SK-N-SH (cell line): ENCODE results near the gene NOC2L. TPM values are rescaled to one million over a fixed set of nuclear protein-coding genes. Genes with fewer than 3 reads are reported as not detected.

Experiments used
- CTCF ChIA-PET: fragments of 300-600, 350-600 bp; formaldehyde crosslinking; extraction: SDS; loops from one replicate; lab custom pipeline; 2021; lab: Yijun Ruan, JAX
- POLR2A ChIA-PET: fragments of 350-600 bp; sonication (Branson Sonifier 250); formaldehyde crosslinking; extraction: SDS; loops from one replicate; lab custom pipeline; 2020; ENCODE audit warnings: antibody characterized with exemption, inconsistent platforms; lab: Yijun Ruan, JAX
- DNase-seq: peaks from one replicate; pipeline ENCODE4 v3.0.0; 2012
- H2AFZ ChIP-seq: fragments of 200-600 bp; sonication (generic); 2 replicates; pipeline ENCODE4 v1.8.1; 2016; ENCODE audit warnings: antibody characterized with exemption, mild to moderate bottlenecking, low read depth
- H3F3A ChIP-seq: fragments of 200-600 bp; sonication (generic); replicated peaks from 2 replicates; pipeline ENCODE3; 2016; ENCODE audit warnings: antibody characterized with exemption, mild to moderate bottlenecking; ENCODE audit not compliant: insufficient read depth
- H3K27ac ChIP-seq, 2 experiments: fragments of 200-500 bp in 1 of 2; fragments of 200-600 bp in 1 of 2; sonication (Bioruptor generic) in 1 of 2; sonication (generic), shearing (Covaris generic) in 1 of 2; 2 replicates each; pipeline versions ENCODE4 v1.5.1 to v1.6.1; 2014 to 2016; ENCODE audit warnings: low read depth in 2 of 2, inconsistent platforms in 1 of 2, low read length in 1 of 2, mild to moderate bottlenecking in 1 of 2, mixed read lengths in 1 of 2
- H3K27me3 ChIP-seq: fragments of 200-600 bp; sonication (generic), shearing (Covaris generic); 2 replicates; pipeline ENCODE4 v1.6.1; 2016; ENCODE audit warnings: mixed run types; ENCODE audit not compliant: insufficient read depth
- H3K36me3 ChIP-seq, 2 experiments: fragments of 200-500 bp in 1 of 2; fragments of 200-600 bp in 1 of 2; sonication (Bioruptor generic) in 1 of 2; sonication (generic) in 1 of 2; replicated peaks in 1 of 2; 2 replicates each; pipeline versions ENCODE3 to v1.5.1; 2014 to 2016; ENCODE audit warnings: low read length in 1 of 2, mild to moderate bottlenecking in 1 of 2; ENCODE audit not compliant: insufficient read depth in 2 of 2, control insufficient read depth in 1 of 2
- H3K4me1 ChIP-seq, 2 experiments: fragments of 200-500 bp in 1 of 2; fragments of 200-600 bp in 1 of 2; sonication (Bioruptor generic) in 1 of 2; sonication (generic), shearing (Covaris generic) in 1 of 2; 2 replicates each; pipeline versions ENCODE4 v1.5.1 to v1.6.1; 2014 to 2016; ENCODE audit warnings: low read depth in 1 of 2, low read length in 1 of 2, mixed run types in 1 of 2; ENCODE audit not compliant: insufficient read depth in 2 of 2, control insufficient read depth in 1 of 2
- H3K4me2 ChIP-seq: fragments of 200-600 bp; sonication (generic), shearing (Covaris generic); 2 replicates; pipeline ENCODE4 v1.6.1; 2017; ENCODE audit warnings: mixed run types
- H3K4me3 ChIP-seq, 2 experiments: fragments of 200-500 bp in 1 of 2; fragments of 200-600 bp in 1 of 2; sonication (Bioruptor generic) in 1 of 2; sonication (generic), shearing (Covaris generic) in 1 of 2; 2 replicates each; pipeline versions ENCODE4 v1.5.1 to v1.8.1; 2014 to 2016; ENCODE audit warnings: low read depth in 2 of 2, inconsistent platforms in 1 of 2, low read length in 1 of 2, mild to moderate bottlenecking in 1 of 2, mixed read lengths in 1 of 2, moderate library complexity in 1 of 2
- H3K79me2 ChIP-seq: fragments of 200-600 bp; sonication (generic); 2 replicates; pipeline ENCODE4 v1.8.1; 2017; ENCODE audit warnings: mild to moderate bottlenecking; ENCODE audit not compliant: insufficient read depth
- H3K9ac ChIP-seq: fragments of 200-600 bp; sonication (generic); 2 replicates; pipeline ENCODE4 v1.6.1; 2017; ENCODE audit warnings: mixed run types
- H3K9me2 ChIP-seq: fragments of 200-600 bp; sonication (generic); 2 replicates; pipeline ENCODE4 v1.6.1; 2017; ENCODE audit warnings: mixed run types
- H3K9me3 ChIP-seq: fragments of 200-600 bp; sonication (generic); 2 replicates; pipeline ENCODE4 v1.6.1; 2017; ENCODE audit warnings: mixed run types, mild to moderate bottlenecking, moderate library complexity
- H4K20me1 ChIP-seq: fragments of 200-600 bp; sonication (generic); 2 replicates; pipeline ENCODE4 v1.6.1; 2017; ENCODE audit warnings: mild to moderate bottlenecking, mixed run types; ENCODE audit not compliant: insufficient read depth
- CHD2 ChIP-seq: fragments of 150-350 bp; IDR thresholded peaks from 2 replicates; pipeline ENCODE4 v1.6.1; 2018; ENCODE audit warnings: low read length; ENCODE audit not compliant: partially characterized antibody
- ELF1 ChIP-seq: IDR thresholded peaks from 2 replicates; pipeline ENCODE4 v1.4.0; 2012
- EZH2phosphoT487 ChIP-seq: fragments of 200-600 bp; sonication (generic); IDR thresholded peaks from 2 replicates; pipeline ENCODE4 v1.6.1; 2017; ENCODE audit warnings: low read depth, mixed run types, mild to moderate bottlenecking, antibody characterized with exemption, moderate library complexity, borderline replicate concordance
- GATA2 ChIP-seq: sonication (generic); formaldehyde crosslinking; IDR thresholded peaks from 2 replicates; pipeline ENCODE4 v1.5.0; 2020; ENCODE audit warnings: mild to moderate bottlenecking, missing genetic modification reagents
- IRF3 ChIP-seq: fragments of 150-350 bp; IDR thresholded peaks from 2 replicates; pipeline ENCODE4 v1.6.1; 2016; ENCODE audit warnings: mild to moderate bottlenecking, low read depth, low read length
- MAX ChIP-seq: IDR thresholded peaks from 2 replicates; pipeline ENCODE4 v1.4.0; 2012; ENCODE audit warnings: low read depth
- MXI1 ChIP-seq: IDR thresholded peaks from 2 replicates; pipeline ENCODE4 v1.6.1; 2012; ENCODE audit warnings: mild to moderate bottlenecking, low read depth, low read length, improper control_type of control experiment
- RAD21 ChIP-seq: IDR thresholded peaks from 2 replicates; pipeline ENCODE4 v1.6.1; 2012; ENCODE audit warnings: mild to moderate bottlenecking, low read length
- REST ChIP-seq: IDR thresholded peaks from 2 replicates; pipeline ENCODE4 v1.6.1; 2012; ENCODE audit warnings: mild to moderate bottlenecking, low read depth, low read length, moderate library complexity
- RFX5 ChIP-seq: IDR thresholded peaks from 2 replicates; pipeline ENCODE4 v1.6.1; 2012; ENCODE audit warnings: mild to moderate bottlenecking, improper control_type of control experiment, low read length
- SMC3 ChIP-seq: IDR thresholded peaks from 2 replicates; pipeline ENCODE4 v1.6.1; 2012; ENCODE audit warnings: low read depth, low read length, improper control_type of control experiment
- TAF1 ChIP-seq: IDR thresholded peaks from 2 replicates; pipeline ENCODE4 v1.6.1; 2012; ENCODE audit warnings: low read depth, mild to moderate bottlenecking, low read length, moderate library complexity, borderline replicate concordance
- USF2 ChIP-seq: fragments of 150-350 bp; IDR thresholded peaks from 2 replicates; pipeline ENCODE4 v1.6.1; 2017; ENCODE audit warnings: antibody characterized with exemption, low read length, low read depth, borderline replicate concordance
- ZBTB33 ChIP-seq: IDR thresholded peaks from 2 replicates; pipeline ENCODE4 v1.4.0; 2012; ENCODE audit warnings: low read depth, borderline replicate concordance
- WGBS: methylation state at CpG from one replicate; pipeline ENCODE4 v1.1.6; 2017; ENCODE audit warnings: low lambda C conversion rate; 5-methylcytosine and 5-hydroxymethylcytosine counted together
- polyA plus RNA-seq, 3 experiments: library from polyadenylated mRNA; depleted of rRNA; stranded (reverse); fragments of >200 nt; gene quantifications; 2 replicates each; pipeline ENCODE4 v1.2.3, GENCODE V29; 2012

The NOC2L gene
- polyA plus RNA-seq, 1 of the 3 experiments (the other 2 are of a cell fraction) = 124 TPM

- WGBS = 60% methylated on average over 2 of the region's 7 CpGs
- Histone ChIP-seq H3K9ac (no peak overlapping the region), H4K20me1 (0 out of 2 replicates have a peak, but pooled peaks cover 11% of the 10 kb centered on the region), H3K9me2 (no peaks in the 10 kb centered on the region), H3K79me2 (peaks cover 6% of the 10 kb centered on the region), H3K4me3 (no peak overlapping the region), H3K9me3 (no peaks in the 10 kb centered on the region), H3F3A (no peaks in the 10 kb centered on the region), H3K27ac (no peak overlapping the region), H2AFZ (no peak overlapping the region), H3K4me1 (peaks cover 0 to 5% of the 10 kb centered on the region in 2 experiments; a peak in 1 of 4 replicates), H3K36me3 (peaks cover 0 to 93% of the 10 kb centered on the region in 2 experiments), H3K27me3 (no peaks in the 10 kb centered on the region), H3K4me2 (no peak overlapping the region)
- CTCF ChIA-PET = interaction anchor here (1.2 to 1.5 kb wide), 3 partner anchors 14 to 47 kb away, joined by 3 to 12 read pairs (median 4); no protein-coding TSS in a partner anchor
- no peak for DNase-seq
- POLR2A ChIA-PET = no interaction called here
- TF ChIP-seq GATA2 (no peak), SMC3 (no peak), USF2 (no peak), CHD2 (no peak), ZBTB33 (no peak), EZH2phosphoT487 (no peak)
Observed at GRCh38 chr1:952603-953002, 6.5 kb downstream of the NOC2L start.

- no peaks in the 10 kb centered on the region for H3K9me2 ChIP-seq
- H4K20me1 ChIP-seq = 0 out of 2 replicates have a peak, but pooled peaks cover 11% of the 10 kb centered on the region
- H3K79me2 ChIP-seq = peaks cover 2% of the 10 kb centered on the region; the same call in 1 of the 2 replicates
- H3K9ac ChIP-seq = no peak overlapping the region
- TF ChIP-seq IRF3 = no peak
- TF ChIP-seq USF2 = no peak
- TF ChIP-seq RFX5 = no peak
- no peak for TF ChIP-seq ELF1
- TF ChIP-seq TAF1 = no peak
- no peak for TF ChIP-seq MAX
- TF ChIP-seq REST = no peak
- TF ChIP-seq MXI1 = no peak
- no peak for TF ChIP-seq GATA2
- no peak for TF ChIP-seq RAD21
- H3K4me3 ChIP-seq = no peak overlapping the region
- H3K9me3 ChIP-seq = no peaks in the 10 kb centered on the region
- ChIA-PET CTCF (interaction anchor here (0.5 to 1.5 kb wide), 9 partner anchors 10 to 57 kb away, joined by 3 to 12 read pairs (median 3); no protein-coding TSS in a partner anchor), POLR2A (no interaction called here)
- H3K27ac ChIP-seq = no peak overlapping the region
- 82% methylated on average over 2 of the region's 15 CpGs for WGBS
- H3K4me1 ChIP-seq = peaks cover 0 to under 1% of the 10 kb centered on the region in 2 experiments; a peak in 1 of 4 replicates
- H3K27me3 ChIP-seq = no peaks in the 10 kb centered on the region
- no peak overlapping the region for H2AFZ ChIP-seq
- H3F3A ChIP-seq = no peaks in the 10 kb centered on the region
- DNase-seq = no peak
- no peak overlapping the region for H3K4me2 ChIP-seq
- H3K36me3 ChIP-seq = peaks cover 0 to 97% of the 10 kb centered on the region in 2 experiments
Observed at GRCh38 chr1:952201-952600, 6.9 kb downstream of the NOC2L start.
